ENCODE measurements around the gene DDX51. TPM values are rescaled to one million over a fixed set of nuclear protein-coding genes. Genes with fewer than 3 reads are reported as not detected.

The DDX51 gene
- total and polyA plus RNA-seq, 2 experiments from 2014 or later, result 6.8 to 16.1 TPM

- Histone ChIP-seq H3K9me3 (ENCODE audit: low read depth) (no peaks in the 10 kb centered on the region), H4K20me1 (ENCODE audit: insufficient read depth, poor library complexity, severe bottlenecking) (no peaks in the 10 kb centered on the region), H3K27ac (no peak overlapping the region), H2AFZ (no peak overlapping the region), H3K27me3 (peaks cover 32% of the 10 kb centered on the region), H3K4me2 (peak overlapping the region; percentile 94), H3K4me1 (ENCODE audit: insufficient read depth) (peaks cover 8% of the 10 kb centered on the region), H3K79me2 (no peaks in the 10 kb centered on the region), H3K9me2 (replicated peaks; ENCODE audit: insufficient read depth) (no peaks in the 10 kb centered on the region), H3K36me3 (replicated peaks; ENCODE audit: insufficient read depth, low read depth) (no peaks in the 10 kb centered on the region), H3K4me3 (no peak overlapping the region)
- no peak for DNase-seq (ENCODE audit: low spot score)
- WGBS (ENCODE audit: low lambda C conversion rate, missing lambda C conversion rate), result 85% methylated on average over 21 of the region's 21 CpGs
- TF ChIP-seq EZH2 (IDR thresholded peaks at IDR 0.05; ENCODE audit: borderline replicate concordance), result no peak
- no peak for TF ChIP-seq CTCF (IDR thresholded peaks at IDR 0.05; ENCODE audit: poor library complexity)
- no peak for TF ChIP-seq EZH2phosphoT487 (IDR thresholded peaks at IDR 0.05; ENCODE audit: low read depth, severe bottlenecking, unreplicated experiment)
These were observed 44.4 kb upstream of the DDX51 start for GRCh38 chr12:132188451-132188901.

GRCh38 chr12:132187646-132188450 is 43.7 kb upstream of the DDX51 start:
- DNase-seq (ENCODE audit: low spot score), result no peak
- Histone ChIP-seq H3K27ac (no peak overlapping the region), H3K4me1 (ENCODE audit: insufficient read depth) (peaks cover 8% of the 10 kb centered on the region), H3K36me3 (replicated peaks; ENCODE audit: insufficient read depth, low read depth) (no peaks in the 10 kb centered on the region), H3K79me2 (no peaks in the 10 kb centered on the region), H3K27me3 (peaks cover 38% of the 10 kb centered on the region), H3K9me2 (replicated peaks; ENCODE audit: insufficient read depth) (no peaks in the 10 kb centered on the region), H4K20me1 (ENCODE audit: insufficient read depth, poor library complexity, severe bottlenecking) (no peaks in the 10 kb centered on the region), H3K9me3 (ENCODE audit: low read depth) (no peaks in the 10 kb centered on the region), H3K4me2 (no peak overlapping the region), H3K4me3 (no peak overlapping the region), H2AFZ (no peak overlapping the region)
- TF ChIP-seq EZH2 (IDR thresholded peaks at IDR 0.05; ENCODE audit: borderline replicate concordance) (no peak), CTCF (IDR thresholded peaks at IDR 0.05; ENCODE audit: poor library complexity) (no peak), EZH2phosphoT487 (IDR thresholded peaks at IDR 0.05; ENCODE audit: low read depth, severe bottlenecking, unreplicated experiment) (no peak)
- 93% methylated on average over 35 of the region's 35 CpGs for WGBS (ENCODE audit: low lambda C conversion rate, missing lambda C conversion rate)

DNA sequence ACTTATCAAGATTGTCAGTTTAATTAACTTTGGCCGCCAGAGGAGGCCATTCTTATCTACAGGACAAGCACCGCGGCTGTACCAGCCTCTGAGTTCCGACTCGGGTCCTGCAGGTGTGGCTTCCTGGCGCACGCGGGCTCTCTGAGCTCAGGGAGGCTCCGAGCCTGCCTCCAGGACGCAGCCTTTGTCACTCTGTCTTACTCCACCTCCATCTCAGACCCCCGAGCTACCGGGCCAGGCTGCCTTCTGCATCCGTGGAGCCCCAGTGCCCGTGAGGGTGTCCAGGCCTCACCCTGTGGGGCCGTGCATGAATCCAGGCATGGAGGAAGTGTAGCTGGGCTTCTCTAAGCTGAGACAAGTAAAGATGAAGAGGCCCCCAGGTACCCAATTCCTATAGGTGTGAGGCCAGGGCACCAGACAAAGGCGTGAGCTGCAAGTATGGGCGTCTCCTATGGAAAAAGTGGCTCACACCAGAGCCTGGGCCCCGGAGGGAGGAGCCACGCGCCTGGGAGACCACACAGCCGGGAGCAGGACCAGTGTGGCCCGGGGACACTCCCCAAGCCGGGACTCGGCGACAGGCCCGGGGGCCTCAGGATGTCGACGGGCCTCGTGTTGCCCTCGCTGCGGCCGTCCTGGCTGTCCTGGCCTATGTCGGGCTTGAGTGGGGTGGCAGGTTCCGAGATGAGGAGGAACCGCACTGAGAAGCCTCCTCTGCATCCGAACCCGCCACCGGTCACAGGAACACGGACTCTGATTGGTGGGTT is 42.9 kb upstream of the DDX51 start:
- Histone ChIP-seq H3K4me3 (no peak overlapping the region), H3K9me3 (ENCODE audit: low read depth) (no peaks in the 10 kb centered on the region), H3K4me2 (no peak overlapping the region), H3K79me2 (no peaks in the 10 kb centered on the region), H4K20me1 (ENCODE audit: insufficient read depth, poor library complexity, severe bottlenecking) (no peaks in the 10 kb centered on the region), H3K36me3 (replicated peaks; ENCODE audit: insufficient read depth, low read depth) (no peaks in the 10 kb centered on the region), H3K9me2 (replicated peaks; ENCODE audit: insufficient read depth) (no peaks in the 10 kb centered on the region), H3K27ac (no peak overlapping the region), H3K27me3 (peaks cover 42% of the 10 kb centered on the region), H2AFZ (no peak overlapping the region), H3K4me1 (ENCODE audit: insufficient read depth) (peaks cover 8% of the 10 kb centered on the region)
- WGBS (ENCODE audit: low lambda C conversion rate, missing lambda C conversion rate), result 91% methylated on average over 38 of the region's 39 CpGs
- TF ChIP-seq EZH2phosphoT487 (IDR thresholded peaks at IDR 0.05; ENCODE audit: low read depth, severe bottlenecking, unreplicated experiment) (no peak), EZH2 (IDR thresholded peaks at IDR 0.05; ENCODE audit: borderline replicate concordance) (no peak), CTCF (IDR thresholded peaks at IDR 0.05; ENCODE audit: poor library complexity) (no peak)
- no peak for DNase-seq (ENCODE audit: low spot score)

All from hepatocyte (in vitro differentiated cells).